ENCODE data around the gene LGALS7B. TPM values are rescaled to one million over a fixed set of nuclear protein-coding genes. Genes with fewer than 3 reads are reported as not detected.

LGALS7B gene
- polyA plus RNA-seq (not detected in 2 replicates), polyA minus RNA-seq (not detected in 2 replicates)

DNA sequence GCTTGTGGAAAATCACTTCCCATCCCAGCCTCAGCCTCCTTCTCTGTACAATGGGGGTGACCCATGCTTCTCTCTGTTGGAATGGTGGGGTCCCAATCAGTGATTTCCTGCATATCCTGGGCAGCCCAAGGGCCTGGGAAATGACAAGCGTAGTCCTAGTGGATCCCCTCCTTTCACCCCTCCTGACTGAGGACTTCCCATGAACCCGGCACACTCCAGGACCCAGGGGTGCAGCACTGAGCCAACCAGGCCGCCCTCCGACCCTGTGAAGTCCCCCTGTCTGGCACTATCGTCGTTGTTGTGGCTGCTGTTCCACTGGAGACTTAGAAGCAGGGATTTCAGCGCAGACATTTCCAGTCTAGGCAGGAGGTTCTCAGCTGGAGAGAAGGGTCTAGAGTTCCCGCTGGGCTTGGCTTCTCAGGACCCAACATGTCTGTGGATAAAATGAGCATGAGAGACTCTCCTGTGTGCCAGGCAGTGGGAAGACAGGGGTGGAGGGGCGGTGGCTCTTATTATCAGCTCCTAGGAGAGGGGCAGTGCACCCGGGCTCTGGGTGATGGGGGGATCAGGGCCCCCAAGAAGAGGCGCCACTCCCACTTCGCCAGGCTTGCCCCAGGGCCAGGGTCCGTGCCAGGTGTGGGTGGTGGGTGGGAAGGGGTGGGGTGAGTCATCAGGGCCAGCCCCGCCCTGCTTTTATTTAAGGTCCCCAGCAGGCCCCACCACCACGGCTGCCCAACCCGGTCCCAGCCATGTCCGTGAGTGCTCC is at the start of gene LGALS7B:
Gene LGALS7B, plus strand, starts transcription at position 723 of the 766 bp plus-strand sequence. Its CDS starts 27 bp downstream, at position 750.
- H4K20me1 ChIP-seq (ENCODE audit: insufficient read depth): no peaks in the 10 kb centered on the region
- H3K9me2 ChIP-seq (ENCODE audit: insufficient read depth, low read length): no peaks in the 10 kb centered on the region
- no peaks in the 10 kb centered on the region for H3K79me2 ChIP-seq (replicated peaks; ENCODE audit: insufficient read depth, low read length)
- no peak within 1 kb of the TSS for H3K9ac ChIP-seq (ENCODE audit: low read length)
- no peak within 1 kb of the TSS for H2AFZ ChIP-seq (ENCODE audit: low read depth, low read length)
- H3K9me3 ChIP-seq (ENCODE audit: low read length): no peaks in the 10 kb centered on the region
- H3K27me3 ChIP-seq (ENCODE audit: insufficient read depth, low read depth, low read length): peaks cover 14% of the 10 kb centered on the region
- no peak within 1 kb of the TSS for H3K27ac ChIP-seq (ENCODE audit: low read length)
- H3K36me3 ChIP-seq (ENCODE audit: insufficient read depth, low read length): no peaks in the 10 kb centered on the region
- no peak for TF ChIP-seq TAF1 (IDR thresholded peaks at IDR 0.05; ENCODE audit: low read depth)
- TF ChIP-seq, protein P1, sequence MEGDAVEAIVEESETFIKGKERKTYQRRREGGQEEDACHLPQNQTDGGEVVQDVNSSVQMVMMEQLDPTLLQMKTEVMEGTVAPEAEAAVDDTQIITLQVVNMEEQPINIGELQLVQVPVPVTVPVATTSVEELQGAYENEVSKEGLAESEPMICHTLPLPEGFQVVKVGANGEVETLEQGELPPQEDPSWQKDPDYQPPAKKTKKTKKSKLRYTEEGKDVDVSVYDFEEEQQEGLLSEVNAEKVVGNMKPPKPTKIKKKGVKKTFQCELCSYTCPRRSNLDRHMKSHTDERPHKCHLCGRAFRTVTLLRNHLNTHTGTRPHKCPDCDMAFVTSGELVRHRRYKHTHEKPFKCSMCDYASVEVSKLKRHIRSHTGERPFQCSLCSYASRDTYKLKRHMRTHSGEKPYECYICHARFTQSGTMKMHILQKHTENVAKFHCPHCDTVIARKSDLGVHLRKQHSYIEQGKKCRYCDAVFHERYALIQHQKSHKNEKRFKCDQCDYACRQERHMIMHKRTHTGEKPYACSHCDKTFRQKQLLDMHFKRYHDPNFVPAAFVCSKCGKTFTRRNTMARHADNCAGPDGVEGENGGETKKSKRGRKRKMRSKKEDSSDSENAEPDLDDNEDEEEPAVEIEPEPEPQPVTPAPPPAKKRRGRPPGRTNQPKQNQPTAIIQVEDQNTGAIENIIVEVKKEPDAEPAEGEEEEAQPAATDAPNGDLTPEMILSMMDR (IDR thresholded peaks at IDR 0.05; ENCODE audit: poor library complexity, severe bottlenecking): no peak
- no peak for TF ChIP-seq SMC3 (conservative IDR thresholded peaks at IDR 0.05; ENCODE audit: poor library complexity)
- TF ChIP-seq, protein P2, sequence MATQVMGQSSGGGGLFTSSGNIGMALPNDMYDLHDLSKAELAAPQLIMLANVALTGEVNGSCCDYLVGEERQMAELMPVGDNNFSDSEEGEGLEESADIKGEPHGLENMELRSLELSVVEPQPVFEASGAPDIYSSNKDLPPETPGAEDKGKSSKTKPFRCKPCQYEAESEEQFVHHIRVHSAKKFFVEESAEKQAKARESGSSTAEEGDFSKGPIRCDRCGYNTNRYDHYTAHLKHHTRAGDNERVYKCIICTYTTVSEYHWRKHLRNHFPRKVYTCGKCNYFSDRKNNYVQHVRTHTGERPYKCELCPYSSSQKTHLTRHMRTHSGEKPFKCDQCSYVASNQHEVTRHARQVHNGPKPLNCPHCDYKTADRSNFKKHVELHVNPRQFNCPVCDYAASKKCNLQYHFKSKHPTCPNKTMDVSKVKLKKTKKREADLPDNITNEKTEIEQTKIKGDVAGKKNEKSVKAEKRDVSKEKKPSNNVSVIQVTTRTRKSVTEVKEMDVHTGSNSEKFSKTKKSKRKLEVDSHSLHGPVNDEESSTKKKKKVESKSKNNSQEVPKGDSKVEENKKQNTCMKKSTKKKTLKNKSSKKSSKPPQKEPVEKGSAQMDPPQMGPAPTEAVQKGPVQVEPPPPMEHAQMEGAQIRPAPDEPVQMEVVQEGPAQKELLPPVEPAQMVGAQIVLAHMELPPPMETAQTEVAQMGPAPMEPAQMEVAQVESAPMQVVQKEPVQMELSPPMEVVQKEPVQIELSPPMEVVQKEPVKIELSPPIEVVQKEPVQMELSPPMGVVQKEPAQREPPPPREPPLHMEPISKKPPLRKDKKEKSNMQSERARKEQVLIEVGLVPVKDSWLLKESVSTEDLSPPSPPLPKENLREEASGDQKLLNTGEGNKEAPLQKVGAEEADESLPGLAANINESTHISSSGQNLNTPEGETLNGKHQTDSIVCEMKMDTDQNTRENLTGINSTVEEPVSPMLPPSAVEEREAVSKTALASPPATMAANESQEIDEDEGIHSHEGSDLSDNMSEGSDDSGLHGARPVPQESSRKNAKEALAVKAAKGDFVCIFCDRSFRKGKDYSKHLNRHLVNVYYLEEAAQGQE (IDR thresholded peaks at IDR 0.05; ENCODE audit: borderline replicate concordance): no peak
- TF ChIP-seq EZH2 (IDR thresholded peaks at IDR 0.05; ENCODE audit: borderline replicate concordance, insufficient read depth, low read length, poor library complexity, severe bottlenecking): no peak
- no peak for TF ChIP-seq RAD21 (conservative IDR thresholded peaks at IDR 0.05)
- no peak for TF ChIP-seq EP300 (conservative IDR thresholded peaks at IDR 0.05; ENCODE audit: poor library complexity, severe bottlenecking)
- no peak for TF ChIP-seq POLR2AphosphoS5 (IDR thresholded peaks at IDR 0.05)
- no peak for TF ChIP-seq MXI1 (conservative IDR thresholded peaks at IDR 0.05; ENCODE audit: poor library complexity, severe bottlenecking)
- no peak within 1 kb of the TSS for H3K4me2 ChIP-seq (ENCODE audit: low read length)
- no peaks in the 10 kb centered on the region for H3F3A ChIP-seq (ENCODE audit: insufficient read depth, low read length, poor library complexity, severe bottlenecking)
- no peak within 1 kb of the TSS for H3K4me3 ChIP-seq (ENCODE audit: low read length)

DNA sequence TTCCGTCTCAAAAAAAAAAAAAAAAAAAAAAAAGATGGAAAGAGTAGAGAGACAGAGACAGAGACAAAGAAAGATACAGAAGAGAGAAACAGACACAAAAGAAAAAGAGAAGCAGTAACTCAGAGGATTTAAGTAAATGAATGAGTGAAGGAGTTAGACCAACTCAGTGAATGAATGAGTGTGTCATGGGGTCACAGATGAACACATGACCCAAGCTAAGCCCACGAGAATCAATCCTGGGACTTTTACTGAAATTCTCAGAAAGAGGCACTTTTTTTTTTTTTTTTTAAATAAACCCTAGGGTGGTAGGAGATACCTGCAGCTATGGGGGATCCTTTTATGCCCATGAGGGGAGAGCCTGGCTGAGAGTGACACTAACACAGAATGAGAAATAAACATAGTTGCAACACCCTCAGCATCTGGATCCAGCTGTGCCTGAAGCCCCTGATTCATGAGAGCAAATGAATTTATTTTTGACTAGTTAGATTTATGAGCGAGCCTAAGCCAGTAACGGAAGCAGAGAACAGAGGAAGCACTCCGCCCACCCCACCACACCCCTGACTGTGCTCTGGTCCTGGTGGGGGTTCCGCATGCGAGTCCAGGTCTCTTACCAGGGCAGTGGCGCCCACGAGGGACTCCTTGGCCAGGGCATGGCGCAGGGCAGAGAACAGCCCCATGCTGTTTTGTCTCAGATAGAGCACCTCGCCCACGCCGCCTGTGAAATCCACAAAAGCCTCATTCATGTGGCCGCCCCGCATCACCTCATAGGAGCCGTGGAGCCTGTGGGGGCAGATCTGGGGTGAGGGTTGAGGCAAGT is 49.4 kb upstream of the LGALS7B start:
- TF ChIP-seq, protein P1 (IDR thresholded peaks at IDR 0.05; ENCODE audit: poor library complexity, severe bottlenecking): no peak
- no peak for TF ChIP-seq MXI1 (conservative IDR thresholded peaks at IDR 0.05; ENCODE audit: poor library complexity, severe bottlenecking)
- TF ChIP-seq EP300 (conservative IDR thresholded peaks at IDR 0.05; ENCODE audit: poor library complexity, severe bottlenecking): no peak
- TF ChIP-seq, protein P2 (IDR thresholded peaks at IDR 0.05; ENCODE audit: borderline replicate concordance): no peak
- no peak for TF ChIP-seq TAF1 (IDR thresholded peaks at IDR 0.05; ENCODE audit: low read depth)
- no peak for TF ChIP-seq EZH2 (IDR thresholded peaks at IDR 0.05; ENCODE audit: borderline replicate concordance, insufficient read depth, low read length, poor library complexity, severe bottlenecking)
- Histone ChIP-seq H3K36me3 (ENCODE audit: insufficient read depth, low read length) (no peaks in the 10 kb centered on the region), H3K9me2 (ENCODE audit: insufficient read depth, low read length) (no peaks in the 10 kb centered on the region), H3K4me3 (ENCODE audit: low read length) (no peak overlapping the region), H2AFZ (ENCODE audit: low read depth, low read length) (no peak overlapping the region), H3K4me2 (ENCODE audit: low read length) (no peak overlapping the region), H3K27ac (ENCODE audit: low read length) (no peak overlapping the region), H3K9ac (ENCODE audit: low read length) (no peak overlapping the region), H4K20me1 (ENCODE audit: insufficient read depth) (no peaks in the 10 kb centered on the region), H3K9me3 (ENCODE audit: low read length) (no peaks in the 10 kb centered on the region), H3K27me3 (ENCODE audit: insufficient read depth, low read depth, low read length) (peaks cover 12% of the 10 kb centered on the region), H3F3A (ENCODE audit: insufficient read depth, low read length, poor library complexity, severe bottlenecking) (no peaks in the 10 kb centered on the region), H3K79me2 (replicated peaks; ENCODE audit: insufficient read depth, low read length) (no peaks in the 10 kb centered on the region)
